HG03521 (cell line): ENCODE results near the gene ATXN1.

Experiments
- ATAC-seq: cut with Tn5 transposase; IDR thresholded peaks from one replicate; pipeline ENCODE4 v1.9.1; 2021; ENCODE audit warnings: mild to moderate bottlenecking, moderate library complexity; ENCODE audit not compliant: unreplicated experiment

Gene ATXN1

DNA sequence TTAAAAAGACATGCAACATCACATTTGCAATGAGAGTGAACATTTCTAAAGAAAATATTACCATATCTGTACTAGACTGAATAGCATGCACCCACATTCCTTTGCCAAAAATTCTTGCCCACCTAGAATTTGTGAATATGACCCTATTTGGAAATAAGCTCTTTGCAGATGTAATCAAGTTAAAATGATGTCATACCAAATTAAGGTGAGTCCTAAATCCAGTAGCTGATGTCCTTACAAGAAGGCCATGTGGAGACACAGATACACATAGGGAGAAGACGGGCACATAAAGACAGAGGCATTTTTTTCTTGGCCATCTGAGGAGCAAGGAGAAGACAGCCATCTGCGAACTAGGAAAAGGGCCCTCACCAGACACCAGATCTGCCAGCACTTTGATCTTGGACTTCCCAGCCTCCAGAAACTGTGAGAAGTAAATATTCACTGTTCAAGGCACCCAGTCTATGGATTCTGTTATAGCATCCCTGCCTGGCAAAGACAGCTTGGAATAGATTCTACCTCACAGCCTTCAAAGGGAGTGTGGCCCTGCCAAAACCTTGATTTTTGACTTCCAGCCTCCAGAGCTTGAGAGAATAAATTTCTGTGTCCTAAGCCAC lies 22.8 kb upstream of the ATXN1 start:
- no peak for ATAC-seq

DNA sequence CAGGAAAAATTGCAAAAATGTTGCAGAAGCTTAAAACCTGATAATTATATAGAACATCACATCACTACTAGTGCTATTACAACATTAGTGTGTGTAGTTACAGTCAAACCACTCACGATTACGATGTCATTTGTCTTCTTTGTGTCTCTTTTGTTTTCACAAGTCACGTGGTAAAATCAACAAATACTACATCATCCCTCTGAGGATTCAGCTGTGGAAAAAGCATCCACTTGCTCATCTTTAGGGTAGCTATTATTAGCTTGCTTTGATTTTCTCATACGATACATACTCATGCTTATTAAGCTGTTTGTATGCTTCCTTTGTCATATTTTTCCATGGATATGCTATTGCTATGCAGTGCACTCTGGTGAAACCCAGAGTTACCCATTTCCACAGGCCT lies 22.2 kb upstream of the ATXN1 start:
- ATAC-seq: no peak

DNA sequence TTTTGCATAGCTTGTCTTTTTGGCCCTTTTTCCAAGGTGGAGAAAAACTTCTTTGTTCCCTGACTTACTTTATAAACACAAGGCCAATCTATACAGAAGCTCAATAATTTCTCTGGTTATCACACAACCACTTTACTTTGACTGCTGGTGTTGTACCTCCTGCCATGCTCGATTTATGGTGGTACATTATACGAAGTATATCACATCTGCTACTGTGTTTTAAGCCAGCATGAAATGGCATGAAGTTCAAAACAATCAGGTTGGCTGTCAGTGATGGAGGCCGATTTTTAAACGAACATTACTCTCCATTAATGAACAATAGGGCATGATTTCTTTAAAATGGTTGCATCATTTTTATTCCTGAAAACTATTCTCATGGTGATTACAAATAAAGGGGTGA lies 21.0 kb upstream of the ATXN1 start:
- no peak for ATAC-seq

DNA sequence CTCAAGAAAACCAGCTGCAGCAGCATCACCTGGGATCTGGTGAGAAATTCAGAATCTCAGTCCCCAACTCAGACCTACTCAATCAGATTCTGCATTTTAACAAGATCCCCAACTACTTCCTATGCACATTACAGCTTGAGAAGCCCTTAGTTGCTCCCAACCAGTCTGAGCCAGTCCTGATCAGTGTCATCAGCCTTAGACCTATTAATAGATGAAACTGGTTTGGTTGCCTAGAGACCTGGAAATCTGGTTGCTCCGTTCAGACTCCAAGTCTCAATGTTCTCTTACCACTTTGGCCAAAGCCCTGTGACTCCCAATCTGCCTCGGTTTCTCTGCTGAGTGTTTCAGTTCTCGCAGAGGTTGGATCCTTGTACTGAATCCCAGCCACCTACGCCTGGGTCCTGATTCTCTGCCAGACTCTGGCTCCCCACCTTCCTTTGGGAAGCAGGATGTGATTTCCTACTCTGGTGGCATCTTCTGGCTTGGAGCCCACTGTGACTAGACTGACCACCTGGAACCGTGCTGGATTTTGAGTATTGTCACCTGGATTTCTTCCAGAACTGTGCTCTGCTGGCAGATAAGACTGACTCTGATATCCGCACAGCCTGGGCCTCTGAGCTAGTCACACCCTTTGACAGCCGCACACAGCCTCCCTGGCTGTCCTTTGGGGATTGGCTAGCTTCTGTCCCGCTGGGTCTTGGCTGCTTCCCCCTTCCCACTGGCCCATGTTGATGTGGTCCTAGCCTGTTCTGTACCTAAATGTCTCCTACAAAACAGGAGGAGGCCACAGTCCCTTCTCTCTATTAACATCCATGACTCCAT lies 20.3 kb upstream of the ATXN1 start:
- ATAC-seq: no peak

DNA sequence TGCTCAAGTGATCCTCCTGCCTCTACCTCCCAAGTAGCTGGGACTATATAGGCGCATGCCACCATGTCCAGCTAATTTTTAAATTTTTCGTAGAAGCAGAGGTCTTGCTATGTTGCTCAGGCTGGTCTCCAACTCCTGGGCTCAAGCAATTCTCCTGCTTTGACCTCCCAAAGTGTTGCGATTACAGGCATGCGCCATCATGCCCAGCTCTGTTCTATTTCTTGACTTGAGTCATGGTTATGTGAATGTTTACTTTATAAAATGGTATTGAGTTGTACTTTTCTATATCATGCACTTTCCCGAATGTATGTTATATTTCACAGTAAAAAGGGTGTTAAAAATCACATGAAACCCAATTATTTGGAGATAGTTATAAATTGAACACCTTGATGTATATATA lies 17.3 kb upstream of the ATXN1 start:
- no peak for ATAC-seq

DNA sequence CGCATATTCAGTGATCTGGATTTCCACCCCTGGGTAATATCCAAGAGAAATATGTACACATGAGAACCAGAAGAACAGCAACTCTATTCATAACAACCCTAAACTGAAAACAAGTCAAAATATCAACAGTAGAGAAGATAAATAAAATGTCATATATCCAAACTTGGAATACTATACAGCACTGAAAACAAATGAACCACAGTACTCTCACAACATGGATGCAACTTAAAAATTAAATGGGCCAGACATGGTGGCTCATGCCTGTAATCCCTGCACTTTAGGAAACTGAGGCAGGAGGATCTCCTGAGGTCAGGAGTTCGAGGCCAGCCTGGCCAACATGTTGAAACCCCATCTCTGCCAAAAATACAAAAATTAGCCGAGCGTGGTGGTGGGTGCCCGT lies 16.5 kb upstream of the ATXN1 start:
- ATAC-seq: no peak

DNA sequence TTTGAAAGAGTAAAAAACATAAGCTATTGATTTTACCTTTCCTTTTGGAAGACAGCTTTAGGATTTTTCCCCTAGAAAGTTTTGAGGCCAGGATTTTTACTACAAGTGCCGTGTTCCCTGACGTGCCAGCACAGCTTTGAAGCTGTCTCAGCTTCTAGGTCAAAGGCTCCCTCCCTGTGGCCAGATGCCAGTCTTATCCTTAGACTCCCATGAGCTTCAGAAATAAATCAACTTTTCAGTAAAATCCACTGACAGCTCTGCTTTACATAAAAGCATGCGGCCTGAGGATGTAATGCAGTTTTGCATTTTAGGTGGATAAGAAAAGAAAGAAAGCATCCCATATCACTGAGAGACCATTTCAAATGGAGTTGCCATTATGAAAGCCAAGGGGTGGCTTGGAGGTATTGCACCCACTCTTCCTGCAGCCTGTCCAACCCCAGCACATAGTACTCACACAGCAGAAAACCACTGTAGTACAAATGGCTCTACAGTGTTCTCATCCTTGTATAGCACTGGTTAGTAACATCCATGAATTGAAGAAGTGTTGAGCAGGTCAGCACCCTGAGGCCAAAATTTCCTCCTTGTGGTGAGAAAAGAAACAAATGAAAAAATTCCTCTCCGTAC lies 15.2 kb upstream of the ATXN1 start:
- ATAC-seq: no peak

DNA sequence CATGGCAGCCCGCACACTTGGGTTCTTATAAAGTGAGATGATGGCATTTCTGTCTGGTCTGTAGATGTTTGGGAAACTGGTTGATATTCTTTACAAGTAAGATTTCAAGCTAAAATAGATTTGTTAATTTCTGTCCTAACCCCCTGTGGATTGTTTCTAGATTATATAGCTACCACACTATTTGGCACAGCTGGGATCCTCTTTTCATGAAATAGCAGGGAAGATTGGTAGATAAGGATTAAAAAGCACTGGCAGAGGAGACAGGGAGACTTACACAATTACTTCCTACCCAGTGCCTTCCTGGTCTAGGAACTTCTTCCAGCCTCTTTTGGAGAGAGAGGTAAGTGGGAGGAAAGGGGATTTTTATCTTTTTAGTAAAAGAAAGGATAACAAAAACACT lies 13.2 kb upstream of the ATXN1 start:
- ATAC-seq: no peak

DNA sequence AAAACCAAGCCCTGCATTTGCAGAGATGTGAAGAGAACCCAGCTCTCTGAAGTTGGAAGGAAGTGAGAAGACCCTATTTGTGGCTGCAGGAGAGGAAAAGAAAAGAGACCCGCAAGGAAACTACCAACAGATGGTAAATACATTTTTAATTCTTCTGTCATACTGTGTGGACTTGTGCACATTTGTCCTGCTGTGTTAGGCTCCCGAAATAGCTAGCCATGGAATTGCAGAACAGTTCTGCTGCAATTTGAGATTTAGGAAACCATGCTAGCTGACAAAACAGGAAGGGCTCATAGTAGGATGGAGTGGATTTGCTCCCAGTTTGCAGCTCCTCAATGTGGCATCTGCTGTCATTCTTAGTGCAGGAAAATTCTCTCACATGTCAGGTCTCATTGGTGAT lies 12.1 kb upstream of the ATXN1 start:
- ATAC-seq: no peak

DNA sequence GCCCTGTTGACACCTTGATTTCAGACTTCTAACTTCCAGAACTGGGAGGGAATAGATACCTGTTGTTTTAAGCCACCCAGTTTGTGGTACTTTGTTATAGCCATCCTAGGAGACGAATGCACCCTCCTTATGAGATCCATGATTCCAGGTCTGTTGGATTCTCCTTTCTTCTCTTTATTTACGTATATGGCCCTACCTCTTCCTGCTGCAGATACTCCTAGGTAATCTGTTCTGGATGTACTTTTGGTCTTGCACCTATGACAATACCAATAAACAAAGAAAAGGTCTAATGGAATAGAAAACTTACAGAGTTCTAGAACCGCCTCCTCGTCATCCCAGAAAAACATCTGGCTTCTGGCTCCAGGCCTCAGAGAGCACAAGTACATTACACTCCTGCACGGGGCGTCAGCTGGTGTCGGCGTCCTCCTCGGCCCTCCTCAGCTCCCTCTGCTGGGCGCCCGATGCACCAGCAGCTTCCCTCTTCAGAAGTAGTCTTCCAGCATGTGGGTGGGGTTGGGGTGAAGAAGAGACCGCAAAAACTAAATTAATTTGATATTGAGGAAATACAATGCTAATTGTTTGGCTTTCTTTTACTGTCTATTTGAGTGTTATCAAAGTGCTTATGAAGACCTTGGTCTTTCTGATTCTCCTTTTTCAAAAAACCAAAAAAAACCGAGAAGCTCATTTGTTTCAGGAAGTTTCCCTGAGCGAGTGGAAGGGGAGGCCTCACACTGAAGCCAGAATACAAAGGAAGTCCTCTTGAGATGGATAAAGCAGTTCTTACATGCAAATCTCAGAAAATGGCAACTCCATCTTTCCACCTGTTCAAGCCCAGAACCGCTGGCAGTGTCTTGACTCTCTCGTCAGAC lies 9.7 kb upstream of the ATXN1 start:
- ATAC-seq: peak; percentile 59

DNA sequence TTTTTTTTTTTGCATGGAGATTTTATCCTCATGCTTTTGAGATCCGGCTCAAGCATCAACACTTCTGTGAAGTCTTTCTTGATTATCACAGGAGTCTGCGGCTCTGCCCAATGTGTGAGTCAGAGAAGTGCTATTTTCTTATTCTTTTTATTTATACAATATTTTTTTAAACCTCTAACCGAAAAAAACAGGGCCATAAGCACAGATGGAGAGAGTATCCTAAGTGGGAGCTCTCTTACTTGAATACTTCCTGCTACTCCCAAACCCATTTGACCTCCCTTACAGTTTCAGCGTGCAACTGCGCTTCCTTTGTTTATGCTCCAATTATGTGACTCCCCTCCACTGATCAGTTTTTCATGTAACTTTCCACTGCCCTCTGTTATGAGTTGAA lies 8.7 kb upstream of the ATXN1 start:
- ATAC-seq: no peak

DNA sequence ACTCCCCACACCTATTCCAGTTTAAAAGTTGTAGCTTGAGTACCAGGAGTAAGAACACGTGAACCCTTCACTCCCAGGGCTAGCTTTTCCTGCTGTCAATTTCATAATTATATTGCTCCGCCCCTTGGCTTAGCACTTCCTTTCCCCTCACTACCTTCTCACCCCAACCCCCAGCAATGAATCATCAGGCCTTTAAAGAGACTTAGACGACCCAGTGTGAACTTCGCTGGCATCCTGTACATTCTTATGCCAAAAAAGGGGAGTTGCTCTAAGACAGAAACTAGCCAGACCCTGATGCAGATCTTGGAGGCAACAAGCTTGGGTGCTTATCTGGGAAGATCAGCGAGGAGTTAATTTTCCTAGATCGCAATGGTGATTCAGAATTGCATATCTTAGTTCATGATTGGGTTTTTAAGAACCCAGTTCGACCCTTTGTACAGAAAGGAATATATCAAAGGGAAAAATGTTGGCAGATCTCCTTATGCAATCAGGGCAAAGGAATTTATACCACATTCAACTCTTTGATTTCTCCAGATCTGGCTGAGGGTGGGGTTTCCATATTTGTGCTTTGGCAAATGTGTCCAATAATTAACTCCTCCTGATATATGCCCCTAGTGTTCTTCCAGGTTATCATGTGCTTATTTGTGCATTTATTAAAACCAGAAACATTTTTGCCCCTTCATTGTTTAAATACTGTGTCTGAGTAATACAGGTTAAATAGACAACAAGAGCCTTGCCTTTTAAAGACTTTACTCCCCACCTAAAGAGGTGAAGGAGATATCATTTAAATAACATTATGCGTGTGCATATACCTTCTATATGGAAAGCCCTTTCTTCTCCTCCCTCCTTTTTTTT lies 8.1 kb upstream of the ATXN1 start:
- ATAC-seq: no peak

DNA sequence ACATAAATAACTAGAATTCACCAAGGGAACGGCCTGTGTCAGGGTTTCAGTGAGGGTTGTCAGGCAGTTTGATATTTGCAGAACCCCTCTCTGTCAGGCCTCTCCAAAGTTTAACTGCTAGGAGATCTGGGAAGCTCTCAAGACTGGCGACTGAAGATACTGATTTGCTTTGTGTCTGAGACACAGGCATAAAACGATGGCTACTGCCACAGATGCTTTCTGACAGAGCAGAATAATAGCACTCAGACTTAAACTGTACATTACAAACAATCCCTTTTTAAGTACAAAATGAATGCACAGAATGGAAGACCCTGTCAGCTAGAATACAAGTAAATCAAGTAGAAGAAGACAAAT lies 7.2 kb upstream of the ATXN1 start:
- no peak for ATAC-seq

DNA sequence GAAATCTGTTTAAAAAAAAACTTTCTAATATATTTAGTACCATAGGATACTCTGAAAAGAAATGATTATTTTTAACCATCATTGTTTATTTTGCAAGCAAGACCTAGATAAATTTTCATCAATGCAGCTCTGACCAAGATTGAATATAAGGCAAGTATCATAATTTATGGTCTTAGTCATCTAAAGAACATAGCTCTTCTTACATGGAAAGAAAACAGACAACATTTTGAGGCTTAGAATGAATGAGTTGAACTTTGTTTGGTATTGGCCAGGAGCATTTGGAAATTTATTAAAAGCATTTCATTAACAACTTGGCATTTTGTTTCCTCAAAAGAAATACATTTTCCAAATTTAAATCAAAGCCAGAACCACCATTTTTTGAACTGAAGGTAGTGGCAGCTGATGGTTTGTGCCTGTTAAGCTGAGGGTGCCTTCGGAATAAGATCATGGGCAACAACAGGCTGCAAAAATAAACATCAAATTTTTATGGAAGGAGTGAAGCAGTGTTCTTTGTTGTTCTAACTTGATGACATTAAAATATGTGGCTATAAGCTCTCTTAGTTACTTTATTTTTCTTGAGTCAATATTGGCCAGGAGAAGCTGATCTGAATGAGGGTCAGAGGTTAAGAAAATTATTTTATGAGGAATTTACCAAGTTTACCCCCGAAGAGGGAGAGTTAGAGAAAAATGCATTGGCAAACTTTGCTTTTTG lies 6.7 kb upstream of the ATXN1 start:
- no peak for ATAC-seq

DNA sequence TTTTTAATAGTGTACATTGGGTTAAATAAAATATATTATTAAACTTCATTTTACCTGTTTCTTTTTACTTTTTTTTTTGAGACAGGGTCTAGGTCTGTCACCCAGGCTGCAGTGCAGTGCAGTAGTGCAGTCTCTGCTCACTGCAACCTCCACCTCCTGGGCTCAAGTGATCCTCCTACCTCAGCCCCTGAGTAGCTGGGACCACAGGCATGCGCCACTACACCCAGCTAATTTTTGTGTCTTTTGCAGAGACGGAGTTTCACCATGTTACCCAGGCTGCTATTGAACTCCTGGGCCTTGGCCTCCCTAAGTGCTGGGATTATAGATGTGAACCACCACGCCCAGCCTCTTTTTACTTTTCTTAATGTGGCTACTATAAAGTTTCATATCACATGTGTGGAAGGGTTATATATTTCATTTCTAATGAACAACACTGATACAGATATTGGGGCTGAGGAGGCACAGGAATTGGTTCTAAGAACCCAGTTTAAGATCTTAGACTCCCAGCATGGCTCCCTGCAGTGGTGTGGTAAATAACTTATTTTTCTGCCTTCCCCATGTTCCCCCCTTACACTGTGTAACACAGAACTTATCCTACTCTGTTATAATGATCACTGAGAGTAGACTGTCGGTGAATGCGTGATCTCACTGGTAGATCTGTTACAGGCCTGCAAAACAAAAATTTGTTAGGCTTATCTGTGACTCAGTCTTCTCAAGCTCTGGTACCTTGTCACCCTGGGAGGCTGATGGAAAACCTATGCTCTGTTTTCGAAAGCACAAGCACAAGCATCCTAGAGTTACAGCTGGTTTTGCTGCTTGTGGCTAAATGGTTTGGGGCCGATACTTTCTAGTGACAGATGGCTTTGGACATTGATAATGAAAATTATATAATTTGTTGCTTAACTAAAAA lies 5.8 kb upstream of the ATXN1 start:
- no peak for ATAC-seq

DNA sequence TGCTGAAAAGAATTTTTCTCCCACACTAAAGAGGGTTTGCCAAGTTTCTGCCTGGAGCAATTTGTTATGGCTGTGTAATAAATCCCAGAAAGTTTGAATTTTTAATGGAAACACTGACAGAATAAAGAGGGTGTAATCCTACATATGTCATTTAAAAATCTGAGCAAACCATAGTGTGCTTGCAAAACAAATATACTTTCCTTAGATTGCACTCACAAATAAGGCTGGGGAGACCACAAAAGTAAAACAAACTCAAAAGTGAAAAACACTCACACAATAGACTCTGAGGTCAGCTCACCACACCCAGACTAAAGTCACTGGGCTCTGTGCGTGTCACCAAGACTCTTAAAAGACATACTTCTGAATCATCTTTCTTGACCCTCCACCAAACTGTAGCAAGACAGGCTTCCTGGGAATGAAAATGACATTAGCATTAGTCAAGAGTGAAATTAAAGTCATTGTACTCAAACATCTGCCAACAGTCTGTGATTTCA lies 4.8 kb upstream of the ATXN1 start:
- no peak for ATAC-seq

DNA sequence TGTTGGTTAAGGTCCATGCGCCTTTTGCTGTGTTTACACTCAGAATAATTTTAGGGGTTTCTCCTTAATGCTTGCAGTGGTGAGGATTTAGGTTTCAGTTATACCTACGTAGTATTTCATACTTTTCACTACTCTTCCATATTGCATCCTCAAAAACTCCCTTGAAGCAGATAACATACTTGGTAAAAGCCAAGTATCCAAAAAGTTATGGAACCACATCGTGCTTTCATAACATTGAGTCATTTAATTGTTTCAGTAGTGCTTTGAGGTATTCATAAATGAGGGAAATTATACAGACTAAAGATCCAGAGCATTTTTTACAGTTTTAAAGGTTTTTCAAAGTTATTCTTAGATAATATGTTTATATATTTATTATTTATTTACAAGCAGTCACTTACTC lies 4.0 kb upstream of the ATXN1 start:
- ATAC-seq: no peak

DNA sequence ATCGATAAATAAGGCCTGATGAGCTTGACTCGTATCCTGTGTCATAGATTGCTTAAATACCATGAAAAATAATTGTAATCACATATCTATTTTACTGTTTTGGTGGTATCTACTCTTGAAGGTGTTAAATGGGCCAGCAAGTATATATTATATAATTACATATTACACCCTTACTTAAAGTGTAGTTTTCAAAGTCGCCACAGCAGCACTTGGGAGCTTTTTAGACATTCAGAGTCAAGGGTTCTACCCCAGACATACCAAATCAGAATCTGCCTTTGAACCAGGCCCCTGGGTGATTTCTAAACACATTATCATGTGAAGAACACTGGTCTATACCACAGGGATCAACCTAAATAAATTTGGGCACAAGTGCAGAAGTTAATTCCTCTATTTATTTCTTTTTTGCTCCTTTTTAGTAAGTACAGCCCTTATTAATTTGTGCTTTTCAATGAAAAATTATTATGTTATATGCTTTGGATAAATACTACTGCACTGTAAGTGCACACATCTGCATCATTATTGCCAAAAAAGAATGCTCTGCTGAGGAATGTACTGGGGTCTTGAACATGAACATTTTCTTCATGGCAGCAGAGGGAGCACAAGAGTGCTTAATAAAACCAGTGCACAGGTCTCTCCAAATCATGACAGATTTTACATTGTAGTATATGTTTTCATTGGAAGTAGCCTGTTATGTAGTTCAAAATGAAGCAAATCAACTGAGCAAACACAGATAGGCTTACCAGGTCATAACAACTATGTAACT lies 3.1 kb upstream of the ATXN1 start:
- ATAC-seq: no peak
